Activated T-cell treated with anti-CD3 and anti-CD28 coated beads, Interleukin-2, amount 50 U/mL, for 48 hours (primary cell): ENCODE measurements around the gene FHOD3.

Experiments
- DNase-seq, 2 experiments: peaks; one replicate each; pipeline ENCODE4 v3.0.0-alpha.2; 2020

The FHOD3 gene

DNA sequence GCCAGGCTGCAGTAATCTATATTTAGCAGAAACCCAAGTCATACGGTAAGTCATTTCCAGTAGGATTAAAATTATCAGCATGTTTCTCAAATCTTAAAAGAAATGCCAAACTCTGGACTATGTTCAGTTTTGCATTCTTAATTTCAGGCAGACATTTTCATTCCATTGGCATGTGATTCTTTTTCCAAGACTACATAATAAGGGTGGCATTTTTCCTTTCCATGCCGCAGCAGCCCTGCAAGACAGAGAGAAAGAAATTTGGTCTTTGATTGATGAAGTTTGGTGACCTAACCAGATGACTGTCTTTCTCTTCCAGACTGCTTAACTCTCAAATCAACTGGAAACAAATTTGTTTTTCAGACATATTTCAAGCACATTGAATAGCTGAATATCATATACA, 118.1 kb downstream of the FHOD3 start:
- DNase-seq = no peak

DNA sequence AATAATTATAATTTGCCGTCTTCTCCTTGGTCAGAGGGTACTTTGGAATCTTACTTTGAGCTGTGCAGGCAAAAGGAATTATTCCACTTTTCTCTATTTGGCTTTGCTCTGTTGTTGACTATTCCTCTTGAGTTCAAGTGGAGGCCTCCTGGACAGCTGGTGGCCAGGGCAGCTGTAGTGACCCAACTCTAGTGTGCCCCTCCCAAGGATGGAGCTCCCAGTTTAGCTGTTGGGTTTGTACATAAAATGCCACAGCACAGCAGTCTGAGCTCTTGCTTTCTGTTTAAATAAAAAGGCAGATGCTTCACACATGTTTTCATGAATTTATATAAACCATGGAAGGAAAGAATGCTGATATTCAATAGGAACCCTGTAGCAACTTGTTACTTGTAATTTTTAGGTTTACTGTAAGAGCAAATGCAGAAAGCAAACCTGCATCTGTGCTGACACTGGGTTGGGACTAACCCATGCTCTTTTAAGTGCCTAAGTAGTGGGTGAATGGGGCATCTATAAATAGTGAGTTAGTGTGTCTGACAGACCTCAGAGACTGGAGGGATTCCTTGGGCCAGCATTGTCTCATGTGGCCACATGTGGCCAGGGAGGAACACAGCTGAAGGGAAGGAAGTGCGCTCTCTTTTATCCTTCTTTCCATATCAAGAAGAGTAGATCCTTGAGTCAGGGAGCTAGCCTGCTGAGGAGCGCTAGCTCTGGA, 121.8 kb downstream of the FHOD3 start:
- no peak for DNase-seq

DNA sequence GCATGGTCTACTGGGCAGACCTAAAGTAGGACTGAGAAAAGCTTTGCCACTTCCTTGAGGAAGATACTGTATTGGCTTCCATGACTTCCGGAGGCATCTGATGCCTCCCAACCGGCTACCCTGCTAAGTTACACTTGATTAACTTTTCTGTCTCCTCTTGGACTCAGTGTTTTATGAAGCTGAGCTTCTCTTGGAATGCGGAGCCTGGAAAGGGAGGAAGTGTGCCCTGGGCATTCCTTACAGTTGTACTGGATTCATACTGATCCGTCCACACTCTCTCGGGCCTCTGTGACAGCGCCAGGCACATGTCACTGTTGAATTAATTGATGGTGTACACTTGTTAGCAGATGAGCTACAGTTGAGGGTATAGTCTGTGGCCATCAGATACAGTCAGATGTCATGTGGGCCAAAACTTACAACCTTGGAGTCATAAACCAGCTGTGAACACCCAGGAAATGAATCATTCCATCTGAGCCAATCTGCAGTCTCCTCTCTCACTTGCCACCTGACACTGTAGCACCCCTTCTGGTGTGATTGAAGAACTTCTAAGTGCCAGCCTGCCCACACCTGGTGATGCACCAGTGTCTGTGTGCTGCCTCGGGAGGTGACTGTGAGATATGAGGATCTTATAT, 122.5 kb downstream of the FHOD3 start:
- peak; percentile 20 to 24 for DNase-seq

DNA sequence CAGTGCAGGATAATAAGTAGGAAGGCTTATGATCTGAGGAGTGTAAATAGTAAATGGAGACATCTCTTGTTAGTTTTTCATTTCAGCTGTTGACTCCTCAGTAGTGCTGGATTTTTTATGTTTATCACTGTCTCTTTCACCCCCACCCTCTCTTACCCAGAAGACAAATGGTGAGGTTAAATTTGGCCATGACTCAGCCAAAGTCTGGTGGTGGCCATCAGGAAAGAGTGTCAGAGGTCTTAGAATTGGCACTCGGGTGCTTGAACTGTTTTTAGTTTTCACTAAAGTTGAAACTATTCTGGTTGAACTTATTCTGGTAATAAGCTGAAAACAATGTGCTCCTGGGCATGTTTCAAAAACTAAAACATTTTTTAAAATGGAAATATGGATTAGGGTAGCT, 123.3 kb downstream of the FHOD3 start:
- no peak for DNase-seq

GRCh38 chr18:36424741-36425142, 127.2 kb downstream of the FHOD3 start:
- DNase-seq = no peak

- DNase-seq = no peak
Observed at GRCh38 chr18:36427369-36427768, 129.9 kb downstream of the FHOD3 start.

DNA sequence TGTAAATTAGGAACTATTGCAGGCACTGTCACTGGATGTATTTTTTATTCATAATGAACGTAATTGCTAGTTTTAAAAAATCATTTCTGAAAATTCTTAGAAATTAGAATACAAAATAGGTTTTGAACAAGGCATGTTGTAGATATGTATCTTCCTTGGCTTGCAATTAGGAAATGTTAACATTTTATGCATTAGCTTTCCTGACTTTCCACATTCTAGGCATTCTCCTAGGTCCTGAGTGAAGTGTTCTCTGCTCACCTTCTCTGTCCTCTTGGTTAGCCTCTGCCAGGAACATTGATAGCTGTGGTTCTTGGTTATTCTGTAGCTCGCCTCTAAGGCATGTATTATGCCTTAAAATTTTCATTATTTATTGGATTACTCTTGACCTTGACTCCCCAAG, 130.3 kb downstream of the FHOD3 start:
- DNase-seq = no peak

GRCh38 chr18:36428431-36429029, 131.0 kb downstream of the FHOD3 start:
- DNase-seq = no peak

DNA sequence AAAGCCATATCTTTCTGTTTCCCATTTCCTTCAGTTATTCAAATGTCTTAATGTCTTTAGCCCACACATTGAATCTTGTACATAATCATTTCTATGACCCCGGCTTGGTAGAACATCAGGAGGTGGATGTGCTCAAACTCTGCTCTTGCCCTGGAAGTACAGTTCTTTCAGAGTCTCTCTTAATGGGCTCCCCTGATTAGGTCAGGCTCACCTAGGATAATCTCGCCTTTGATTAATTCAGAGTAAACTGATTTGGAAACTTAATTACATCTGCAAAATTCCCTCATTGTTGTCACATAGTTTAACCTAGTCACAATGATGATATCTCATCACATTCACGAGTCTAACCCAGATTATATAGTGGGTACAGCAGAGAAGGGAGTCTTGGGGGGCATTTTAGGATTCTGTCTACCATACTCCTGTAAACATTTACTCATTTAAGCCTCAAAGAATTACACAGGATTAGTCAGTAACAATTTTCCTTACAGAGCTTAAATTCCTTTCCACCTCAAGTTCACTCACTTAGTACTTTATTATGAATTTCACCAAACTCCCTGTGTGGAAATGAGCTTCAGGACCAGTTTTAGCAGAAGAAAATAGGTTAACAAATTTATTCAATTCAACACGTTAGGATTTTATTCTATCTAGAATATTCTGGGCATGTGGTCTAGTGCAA, 135.5 kb downstream of the FHOD3 start:
- DNase-seq = no peak

GRCh38 chr18:36436387-36436786, 138.9 kb downstream of the FHOD3 start:
- no peak for DNase-seq

DNA sequence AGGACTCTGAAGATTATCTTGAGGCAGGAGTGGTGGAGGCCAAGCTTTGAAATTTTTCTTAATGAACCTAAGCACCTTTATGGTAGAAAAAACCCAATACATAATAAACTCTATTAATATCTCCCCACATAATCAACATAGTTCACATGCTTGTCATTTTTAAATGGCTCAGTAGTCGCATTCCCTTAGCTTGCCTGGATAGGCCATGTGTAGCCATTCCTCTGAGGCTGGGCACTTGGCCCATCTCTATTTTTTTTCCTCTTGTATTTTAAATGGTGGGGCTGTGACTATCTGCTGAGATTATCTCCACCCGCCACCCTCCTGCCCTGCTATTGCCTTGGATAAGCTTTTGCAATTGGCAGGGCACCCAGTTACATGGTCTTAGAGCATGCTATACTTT, 143.1 kb downstream of the FHOD3 start:
- DNase-seq = no peak

DNA sequence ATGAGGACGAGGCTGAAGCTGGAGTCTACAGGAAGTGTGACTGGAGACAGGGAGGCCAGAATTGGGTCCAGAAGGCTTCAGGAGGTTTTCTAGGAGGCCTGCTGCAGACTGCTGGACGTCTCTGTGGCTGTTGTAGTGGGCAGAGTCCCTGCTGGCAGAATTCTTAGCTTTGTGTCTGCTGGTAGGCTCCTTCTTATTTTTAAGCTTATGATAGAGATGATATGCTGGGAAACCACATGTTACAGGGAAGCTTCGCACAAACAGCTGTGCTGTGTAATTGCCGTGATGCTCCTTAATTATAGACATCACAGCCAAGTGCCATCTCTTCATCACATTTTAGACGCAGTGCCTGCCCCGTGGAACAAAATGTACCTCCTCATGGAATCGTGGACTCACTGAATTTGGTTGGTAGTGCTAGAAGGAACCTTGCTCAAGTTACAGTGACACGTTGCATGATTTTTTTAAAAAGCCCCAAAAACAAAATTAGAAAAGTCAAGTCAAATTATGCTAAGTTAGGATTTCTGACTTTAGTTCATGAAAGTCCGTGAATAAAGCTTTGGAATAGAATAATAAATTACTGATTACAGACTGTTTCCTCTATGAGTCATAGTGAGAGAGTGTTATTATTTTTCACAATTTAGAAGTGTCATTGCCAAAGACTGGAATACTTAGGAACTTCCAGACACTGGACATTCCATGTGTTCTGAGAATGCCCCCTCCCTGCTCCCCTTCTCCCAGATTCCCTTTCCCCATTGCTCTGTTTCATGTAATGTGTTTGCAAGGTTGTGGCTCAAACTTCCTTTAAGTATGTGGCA, 144.1 kb downstream of the FHOD3 start:
- no peak for DNase-seq

DNA sequence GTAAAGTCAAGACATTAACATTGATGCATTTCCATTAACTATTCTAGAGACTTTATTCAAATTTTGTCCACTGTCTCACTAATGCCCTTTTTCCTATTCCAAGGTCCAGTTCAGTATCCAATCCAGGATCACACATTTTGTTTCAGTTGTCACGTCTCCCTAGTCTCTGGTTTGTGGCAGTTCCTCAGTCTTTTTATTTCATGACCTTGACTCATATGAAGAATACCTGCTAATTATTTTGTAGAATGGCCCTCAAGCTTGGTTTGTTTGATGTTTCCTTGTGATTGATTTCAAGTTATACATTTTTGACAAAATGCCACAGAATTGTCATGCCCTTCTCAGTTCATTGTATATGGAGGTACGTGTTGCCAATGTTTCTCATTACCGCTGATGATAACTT, 145.2 kb downstream of the FHOD3 start:
- no peak for DNase-seq

DNA sequence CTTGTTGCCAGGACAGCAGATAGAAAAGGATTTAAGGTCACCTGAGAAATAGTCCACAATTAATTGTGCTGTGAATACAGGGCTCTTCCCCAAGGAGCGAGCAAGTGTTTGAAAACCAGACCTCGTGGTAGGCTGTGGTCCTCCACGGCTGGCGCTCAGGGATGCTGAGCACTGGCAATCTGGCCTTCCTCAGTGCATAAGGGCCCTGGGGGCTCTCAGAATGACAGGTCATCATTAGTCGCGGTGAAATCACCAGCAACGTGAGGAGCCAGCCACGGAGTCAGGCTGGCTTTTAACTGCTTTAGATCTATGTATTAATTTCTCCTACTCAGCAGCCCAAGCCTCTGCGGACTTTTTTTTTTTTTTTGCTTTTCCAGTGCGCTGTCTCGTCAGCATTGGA, 148.5 kb downstream of the FHOD3 start:
- DNase-seq = no peak

DNA sequence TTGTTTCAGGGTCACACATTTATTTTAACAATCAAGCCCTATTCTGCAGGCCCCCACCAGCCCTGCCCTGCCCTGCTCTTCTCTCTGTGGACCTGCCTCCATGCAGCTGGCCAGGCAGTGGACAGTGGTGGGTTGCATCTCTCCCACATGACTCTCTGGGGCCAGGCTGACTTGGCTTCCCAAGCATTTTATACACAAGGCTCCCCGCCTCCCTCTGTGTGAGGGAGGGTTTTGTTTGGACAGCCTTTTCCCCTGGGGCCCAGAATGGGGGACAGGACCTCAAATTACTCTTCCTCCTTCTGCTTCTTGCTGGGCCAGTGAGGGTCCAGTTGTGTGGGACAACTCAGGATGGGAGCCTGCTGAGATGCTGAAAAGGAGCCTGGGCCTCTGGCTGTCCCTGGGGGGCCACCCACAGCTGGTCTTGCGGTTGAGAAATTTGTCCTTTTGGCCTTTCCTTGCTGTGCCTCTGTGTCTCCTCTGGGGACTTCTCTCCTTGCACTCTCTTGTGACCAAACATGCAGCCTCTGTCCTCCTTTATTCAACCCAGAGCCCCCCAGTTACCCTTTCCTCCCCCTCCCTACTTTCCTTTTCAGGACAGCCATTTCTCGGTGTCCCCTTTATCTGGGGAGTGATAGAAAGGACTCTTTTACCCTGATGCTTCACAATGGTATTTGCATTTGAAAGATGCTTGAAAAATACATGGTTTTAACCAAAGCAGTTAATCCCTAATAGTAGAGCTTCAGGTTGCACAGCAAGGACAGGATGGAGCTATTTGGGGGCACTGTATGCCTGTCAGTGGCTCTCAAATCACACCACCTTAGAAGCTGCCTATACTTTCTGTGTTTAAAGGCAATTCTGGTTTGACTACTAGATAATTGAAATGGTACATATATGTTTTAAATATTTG, 151.1 kb downstream of the FHOD3 start:
- DNase-seq = no peak

GRCh38 chr18:36449451-36449850, 151.9 kb downstream of the FHOD3 start:
- DNase-seq = no peak

GRCh38 chr18:36450264-36450663, 152.8 kb downstream of the FHOD3 start:
- no peak for DNase-seq

DNA sequence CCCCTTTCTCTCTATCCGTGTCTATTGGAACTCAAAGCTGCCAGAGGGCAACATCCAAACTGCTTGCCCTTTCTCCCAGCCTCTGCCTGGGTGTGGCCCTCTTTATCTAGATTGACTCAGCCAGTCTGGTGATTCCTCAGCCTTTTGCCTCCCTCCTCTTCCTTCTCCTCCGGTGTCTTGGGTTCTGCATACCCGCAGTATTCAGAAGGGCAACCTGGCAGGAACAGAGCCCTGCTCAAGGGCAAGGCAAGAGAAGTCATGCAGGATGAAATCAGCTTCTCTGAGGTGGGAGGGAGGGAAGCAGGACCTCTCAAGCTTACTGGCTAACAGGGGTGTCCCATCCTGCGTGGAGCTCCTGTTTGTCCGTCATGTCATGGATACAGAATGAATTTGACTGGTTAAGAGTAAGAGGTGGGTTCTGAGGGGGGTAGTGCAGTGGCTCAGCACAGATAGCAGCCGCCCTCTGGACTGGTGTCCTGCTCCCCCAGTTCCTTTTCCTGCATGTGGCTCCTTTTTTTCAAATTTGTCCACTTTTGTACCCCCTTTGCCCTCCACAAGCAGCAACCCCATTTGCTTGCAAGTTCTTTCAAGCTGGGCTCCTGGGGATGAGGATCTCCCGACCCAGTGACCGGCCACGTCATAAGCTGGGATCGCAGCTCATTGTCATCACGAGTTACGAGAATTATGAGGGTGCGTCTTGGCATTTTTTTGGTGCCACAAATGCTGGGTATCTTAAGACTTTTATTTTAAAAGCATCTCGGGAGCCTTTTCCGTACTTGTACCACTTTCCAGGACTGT, 154.1 kb downstream of the FHOD3 start:
- no peak for DNase-seq

- no peak for DNase-seq
Observed at GRCh38 chr18:36454245-36454644, 156.7 kb downstream of the FHOD3 start.

- no peak for DNase-seq
Observed at GRCh38 chr18:36454848-36455458, 157.4 kb downstream of the FHOD3 start.

DNA sequence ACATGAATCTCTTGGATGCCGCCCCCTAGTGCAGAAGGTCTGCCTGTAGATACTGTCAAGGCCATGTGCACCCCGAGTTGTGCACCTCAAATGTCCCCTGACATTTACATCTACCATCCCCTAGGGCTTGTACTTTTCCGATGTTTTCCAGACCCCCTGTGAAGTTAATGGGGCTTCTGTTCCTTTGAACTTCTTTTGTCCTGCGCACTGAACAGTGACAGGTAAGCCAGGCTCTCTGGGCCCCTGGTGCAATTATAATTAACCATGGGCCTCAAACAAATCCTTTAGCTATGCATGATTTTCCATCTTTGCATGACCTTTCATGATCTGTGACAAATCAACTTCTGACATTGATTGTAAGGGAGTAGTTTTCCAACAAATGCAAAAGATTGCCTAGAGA, 158.4 kb downstream of the FHOD3 start:
- DNase-seq = no peak
